IMR-90 (cell line): ENCODE data around the gene RPH3AL. TPM values are rescaled to one million over a fixed set of nuclear protein-coding genes. Genes with fewer than 3 reads are reported as not detected.

Experiments
- ATAC-seq: fragments of 200-7000 bp; cut with Tn5 transposase; 2 replicates; pipeline ENCODE4 v1.9.1; 2020; ENCODE audit warnings: low read depth, mild to moderate bottlenecking, moderate library complexity
- Bru-seq: library from RNA; stranded (reverse); fragments of 400-500 nt; gene quantifications from one replicate; lab custom pipeline; 2021; lab: Mats Ljungman, UMichigan
- BruChase-seq, 2 experiments: library from RNA; stranded (reverse); fragments of 400-500 nt; gene quantifications; one replicate each; lab custom pipeline; 2021; lab: Mats Ljungman, UMichigan
- BruUV-seq: library from RNA; stranded (reverse); fragments of 400-500 nt; replicated peaks from 2 replicates; lab custom pipeline; 2021; lab: Mats Ljungman, UMichigan
- CTCF ChIA-PET: fragments of 300-600 bp; formaldehyde crosslinking; extraction: SDS; loops from one replicate; lab custom pipeline; 2021; ENCODE audit warnings: antibody characterized with exemption; lab: Yijun Ruan, JAX
- POLR2A ChIA-PET: fragments of 300-600 bp; sonication (Branson Sonifier 250); formaldehyde crosslinking; loops from one replicate; lab custom pipeline; 2022; ENCODE audit warnings: antibody characterized with exemption; ENCODE audit not compliant: unreplicated experiment; lab: Charles Lee
- DNase-seq: peaks from one replicate; pipeline ENCODE4 v3.0.0; 2013
- H2AFZ ChIP-seq: replicated peaks from 2 replicates; pipeline ENCODE3; 2013; ENCODE audit warnings: low read length, mild to moderate bottlenecking; ENCODE audit not compliant: poor library complexity
- H2AK5ac ChIP-seq: 2 replicates; pipeline ENCODE4 v1.6.1; 2013; ENCODE audit warnings: low read depth, low read length, inconsistent platforms
- H2AK9ac ChIP-seq: replicated peaks from 2 replicates; pipeline ENCODE3; 2013; ENCODE audit warnings: mild to moderate bottlenecking, low read depth, low read length, moderate library complexity; ENCODE audit not compliant: poor library complexity
- H2BK120ac ChIP-seq: 2 replicates; pipeline ENCODE4 v1.6.1; 2013; ENCODE audit warnings: low read depth, low read length, inconsistent platforms
- H2BK15ac ChIP-seq: 3 replicates; pipeline ENCODE4 v1.6.1; 2013; ENCODE audit warnings: low read depth, low read length, inconsistent platforms
- H2BK20ac ChIP-seq: 2 replicates; pipeline ENCODE4 v1.6.1; 2013; ENCODE audit warnings: low read depth, mild to moderate bottlenecking, inconsistent platforms, low read length, moderate library complexity
- H2BK5ac ChIP-seq: 2 replicates; pipeline ENCODE4 v1.6.1; 2013; ENCODE audit warnings: mild to moderate bottlenecking, low read depth, low read length, inconsistent platforms; ENCODE audit not compliant: poor library complexity, severe bottlenecking
- H3K14ac ChIP-seq: replicated peaks from 2 replicates; pipeline ENCODE4 v1.6.1; 2013; ENCODE audit warnings: low read depth, low read length, inconsistent platforms
- H3K18ac ChIP-seq: 2 replicates; pipeline ENCODE4 v1.6.1; 2013; ENCODE audit warnings: low read depth, low read length, control low read depth
- H3K23ac ChIP-seq: 2 replicates; pipeline ENCODE4 v1.6.1; 2013; ENCODE audit warnings: low read depth, low read length, inconsistent platforms
- H3K27ac ChIP-seq: 2 replicates; pipeline ENCODE4 v1.5.1; 2013; ENCODE audit warnings: mild to moderate bottlenecking, control low read depth, low read length; ENCODE audit not compliant: insufficient read depth
- H3K27me3 ChIP-seq: 2 replicates; pipeline ENCODE4 v1.6.1; 2013; ENCODE audit warnings: low read length; ENCODE audit not compliant: control insufficient read depth, insufficient read depth
- H3K36me3 ChIP-seq: 2 replicates; pipeline ENCODE4 v1.6.1; 2013; ENCODE audit warnings: low read length, mixed read lengths; ENCODE audit not compliant: control insufficient read depth, insufficient read depth
- H3K4ac ChIP-seq: 2 replicates; pipeline ENCODE4 v1.6.1; 2013; ENCODE audit warnings: low read depth, low read length, inconsistent platforms
- H3K4me1 ChIP-seq: 2 replicates; pipeline ENCODE4 v1.6.1; 2013; ENCODE audit warnings: low read length, mixed read lengths; ENCODE audit not compliant: control insufficient read depth, insufficient read depth
- H3K4me2 ChIP-seq: 2 replicates; pipeline ENCODE4 v1.6.1; 2013; ENCODE audit warnings: low read depth, mild to moderate bottlenecking, control low read depth, low read length, moderate library complexity
- H3K4me3 ChIP-seq: 2 replicates; pipeline ENCODE4 v1.5.1; 2013; ENCODE audit warnings: low read depth, mild to moderate bottlenecking, control low read depth, low read length, moderate library complexity; ENCODE audit not compliant: insufficient read depth
- H3K56ac ChIP-seq: 2 replicates; pipeline ENCODE4 v1.6.1; 2013; ENCODE audit warnings: low read length, inconsistent platforms; ENCODE audit not compliant: insufficient read depth; ENCODE audit errors: extremely low read depth
- H3K79me1 ChIP-seq, 2 experiments: 2 replicates each; pipeline ENCODE4 v1.6.1; 2013; ENCODE audit warnings: low read length in 2 of 2, inconsistent platforms in 1 of 2, low read depth in 1 of 2
- H3K9ac ChIP-seq: 2 replicates; pipeline ENCODE4 v1.6.1; 2013; ENCODE audit warnings: low read depth, low read length, control low read depth
- H3K9me1 ChIP-seq: 2 replicates; pipeline ENCODE4 v1.6.1; 2013; ENCODE audit warnings: low read length, inconsistent platforms; ENCODE audit not compliant: insufficient read depth
- H3K9me3 ChIP-seq: 2 replicates; pipeline ENCODE4 v1.6.1; 2013; ENCODE audit warnings: low read length; ENCODE audit not compliant: control insufficient read depth, insufficient read depth
- H4K20me1 ChIP-seq: 2 replicates; pipeline ENCODE4 v1.6.1; 2013; ENCODE audit warnings: low read length, inconsistent platforms; ENCODE audit not compliant: insufficient read depth
- H4K5ac ChIP-seq: 2 replicates; pipeline ENCODE4 v1.6.1; 2013; ENCODE audit warnings: mild to moderate bottlenecking, low read depth, low read length, control low read depth
- H4K8ac ChIP-seq, 2 experiments: 2 replicates each; pipeline ENCODE4 v1.6.1; 2013; ENCODE audit warnings: low read depth in 2 of 2, low read length in 2 of 2, control low read depth in 1 of 2, inconsistent platforms in 1 of 2
- H4K91ac ChIP-seq: 2 replicates; pipeline ENCODE4 v1.6.1; 2013; ENCODE audit warnings: low read depth, low read length, inconsistent platforms; ENCODE audit not compliant: insufficient read depth
- BHLHE40 ChIP-seq: fragments of 150-350 bp; IDR thresholded peaks from 2 replicates; pipeline ENCODE4 v1.6.1; 2016; ENCODE audit warnings: mild to moderate bottlenecking, low read depth, low read length
- CEBPB ChIP-seq: IDR thresholded peaks from 2 replicates; pipeline ENCODE4 v1.6.1; 2012; ENCODE audit warnings: low read depth, low read length, improper control_type of control experiment
- CHD1 ChIP-seq: IDR thresholded peaks from 2 replicates; pipeline ENCODE4 v1.6.1; 2012; ENCODE audit warnings: low read depth, low read length, improper control_type of control experiment
- FOS ChIP-seq: fragments of 150-350 bp; IDR thresholded peaks from 2 replicates; pipeline ENCODE4 v1.6.1; 2016; ENCODE audit warnings: low read depth, low read length
- MAFK ChIP-seq: IDR thresholded peaks from 2 replicates; pipeline ENCODE4 v1.6.1; 2012; ENCODE audit warnings: low read depth, low read length, improper control_type of control experiment
- MAZ ChIP-seq: IDR thresholded peaks from 2 replicates; pipeline ENCODE4 v1.6.1; 2012; ENCODE audit warnings: low read depth, mild to moderate bottlenecking, low read length, improper control_type of control experiment, moderate library complexity, borderline replicate concordance
- NFE2L2 ChIP-seq: fragments of 150-350 bp; IDR thresholded peaks from 2 replicates; pipeline ENCODE4 v1.6.1; 2016; ENCODE audit warnings: low read depth, mild to moderate bottlenecking, low read length
- POLR2A ChIP-seq: IDR thresholded peaks from 2 replicates; pipeline ENCODE4 v1.6.1; 2012; ENCODE audit warnings: mild to moderate bottlenecking, low read depth, low read length
- RAD21 ChIP-seq: IDR thresholded peaks from 2 replicates; pipeline ENCODE4 v1.6.1; 2012; ENCODE audit warnings: low read length, improper control_type of control experiment
- WGBS, 2 experiments: methylation state at CpG; one replicate each; pipeline versions ENCODE4 v1.1.5 to v1.1.7; 2013; ENCODE audit warnings: missing lambda C conversion rate in 2 of 2; ENCODE audit not compliant: insufficient read length in 1 of 2; ENCODE audit errors: extremely low coverage in 2 of 2; 5-methylcytosine and 5-hydroxymethylcytosine counted together
- dilution Hi-C: fragments of 300-500 bp; cut with HindIII; formaldehyde crosslinking; loops from one replicate; pipeline ENCODE4 v1.14.3; 2018; ENCODE audit warnings: low sequenced_read_pairs; ENCODE audit not compliant: unreplicated experiment
- in situ Hi-C: fragments of 300-500 bp; cut with MboI; formaldehyde crosslinking; loops from 3 replicates; pipeline ENCODE4 v1.14.3; 2019; ENCODE audit warnings: low sequenced_read_pairs, inconsistent platforms, mixed read lengths
- intact Hi-C: fragments of 100-400 bp; cut with micrococcal nuclease; formaldehyde crosslinking; loops from 2 replicates; pipeline ENCODE4 v1.10.0; 2022
- long read RNA-seq: library from polyadenylated mRNA; unstranded; transcript quantifications from one replicate; pipeline ENCODE4 v2.0.0, GENCODE V29; 2021; ENCODE audit not compliant: unreplicated experiment
- polyA plus RNA-seq, 3 experiments: library from polyadenylated mRNA; depleted of rRNA; stranded (reverse); fragments of >200 nt; gene quantifications; 2 replicates each; pipeline ENCODE4 v1.2.3, GENCODE V29; 2012; ENCODE audit warnings: low replicate concordance in 1 of 3
- total RNA-seq: library from RNA; depleted of rRNA; stranded (reverse); fragments of >200 nt; gene quantifications from 2 replicates; pipeline ENCODE4 v1.2.3, GENCODE V29; 2012; rRNA removed
- TF ChIP-seq, protein P1 (sequence below): fragments of 150-350 bp; IDR thresholded peaks from 2 replicates; pipeline ENCODE4 v1.6.1; 2017; ENCODE audit warnings: mild to moderate bottlenecking, antibody characterized with exemption, low read length, low read depth
- TF ChIP-seq, protein P2 (sequence below): fragments of 150-350 bp; IDR thresholded peaks from 2 replicates; pipeline ENCODE4 v1.6.1; 2016; ENCODE audit warnings: low read depth, mild to moderate bottlenecking, low read length, moderate library complexity, borderline replicate concordance
- TF ChIP-seq, protein P3 (sequence below): conservative IDR thresholded peaks from 2 replicates; pipeline ENCODE4 v1.5.1; 2012; ENCODE audit warnings: mild to moderate bottlenecking, low read depth, low read length, improper control_type of control experiment

RPH3AL gene, protein sequence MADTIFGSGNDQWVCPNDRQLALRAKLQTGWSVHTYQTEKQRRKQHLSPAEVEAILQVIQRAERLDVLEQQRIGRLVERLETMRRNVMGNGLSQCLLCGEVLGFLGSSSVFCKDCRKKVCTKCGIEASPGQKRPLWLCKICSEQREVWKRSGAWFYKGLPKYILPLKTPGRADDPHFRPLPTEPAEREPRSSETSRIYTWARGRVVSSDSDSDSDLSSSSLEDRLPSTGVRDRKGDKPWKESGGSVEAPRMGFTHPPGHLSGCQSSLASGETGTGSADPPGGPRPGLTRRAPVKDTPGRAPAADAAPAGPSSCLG
- total RNA-seq: 0.83 and 1.8 TPM in 2 replicates
- 1.5 and 2.5 TPM in 2 replicates for polyA plus RNA-seq (2012; rRNA removed)
- 2.3 and 3.8 TPM in 2 replicates for polyA plus RNA-seq (2012; cell fraction: cytosol; rRNA removed)
- polyA plus RNA-seq (2012; cell fraction: nucleus; rRNA removed; ENCODE audit: low replicate concordance): 2.1 and 2.9 TPM in 2 replicates
- percentile 32 among the genes with signal in this experiment for Bru-seq, nascent RNA
- BruChase-seq, experiment 1, labeled RNA remaining after a 6-hour chase: percentile 37 among the genes with signal in this experiment
- percentile 32 among the genes with signal in this experiment for BruChase-seq, experiment 2, labeled RNA remaining after a 2-hour chase
- long read RNA-seq, partial matches to known transcripts: 0 of 1 reads
- long read RNA-seq, other reads (novel, unspliced or antisense): 1 of 1 reads

DNA sequence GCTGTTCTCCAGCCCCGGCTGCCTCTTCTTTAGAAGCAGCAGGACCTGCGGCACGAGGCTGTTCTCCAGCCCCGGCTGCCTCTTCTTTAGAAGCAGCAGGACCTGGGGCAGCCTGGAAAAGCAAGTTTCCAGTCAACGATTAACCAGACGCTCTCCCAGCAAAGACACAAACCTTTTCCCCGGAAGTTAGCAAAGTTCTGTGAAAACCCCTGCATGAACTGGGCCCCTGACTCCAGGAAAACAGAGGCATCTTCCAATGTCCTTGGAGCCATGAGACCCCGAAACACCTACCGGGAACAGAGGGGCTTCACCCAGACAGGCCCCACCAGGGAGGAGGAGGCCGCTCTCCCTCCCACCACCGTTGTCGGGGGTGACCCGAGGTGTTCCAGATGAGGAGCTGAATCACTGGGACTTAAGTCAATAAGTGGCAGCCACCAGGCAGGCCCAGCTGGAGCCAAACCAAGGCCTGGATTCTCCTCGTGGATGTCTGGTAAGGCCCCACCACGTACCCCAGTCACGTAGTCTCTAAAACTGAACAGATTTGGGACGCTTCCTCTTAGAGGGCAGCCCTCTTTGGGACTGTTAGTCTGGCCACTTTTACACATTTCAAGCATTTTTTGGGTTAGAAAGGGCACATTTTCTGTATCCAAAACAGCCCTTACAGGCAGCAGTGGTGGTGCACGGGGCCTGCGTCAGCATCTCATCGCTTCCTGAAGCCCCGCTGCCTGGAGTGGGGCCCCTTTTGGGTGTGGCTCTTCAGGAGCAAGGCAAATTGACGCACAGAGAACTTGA lies at the start of gene RPH3AL:
TSS of gene RPH3AL (minus strand) at position 387 of the 792 bp plus-strand sequence. CDS start 25,264 bp downstream, outside the sequence.
- Histone ChIP-seq H3K9me3 (peaks cover 3% of the 10 kb centered on the region), H2AK9ac (no peak within 1 kb of the TSS), H3K23ac (no peak within 1 kb of the TSS), H3K36me3 (no peaks in the 10 kb centered on the region), H3K14ac (no peak within 1 kb of the TSS), H3K4me3 (no peak within 1 kb of the TSS), H4K91ac (no peak within 1 kb of the TSS), H4K20me1 (no peaks in the 10 kb centered on the region), H2BK15ac (no peak within 1 kb of the TSS), H4K5ac (no peak within 1 kb of the TSS), H3K56ac (no peak within 1 kb of the TSS), H3K4me1 (peaks cover 2% of the 10 kb centered on the region; the same call in 1 of the 2 replicates), H3K9ac (no peak within 1 kb of the TSS), H2AK5ac (no peak within 1 kb of the TSS), H3K79me1 (no peaks in the 10 kb centered on the region), H3K27me3 (no peaks in the 10 kb centered on the region), H3K4me2 (no peak within 1 kb of the TSS), H3K9me1 (no peaks in the 10 kb centered on the region), H3K27ac (no peak within 1 kb of the TSS), H3K4ac (no peak within 1 kb of the TSS), H4K8ac (no peak within 1 kb of the TSS), H2AFZ (peak within 1 kb of the TSS; percentile 18), H2BK120ac (no peak within 1 kb of the TSS), H2BK20ac (no peak within 1 kb of the TSS), H3K18ac (no peak within 1 kb of the TSS), H2BK5ac (no peak within 1 kb of the TSS)
- no TSS peak for BruUV-seq
- in situ Hi-C loops: no loop called here
- DNase-seq: no peak
- intact Hi-C loops: no loop called here
- ChIA-PET CTCF (no interaction called here), POLR2A (no interaction called here)
- dilution Hi-C loops: no loop called here
- 33% methylated on average over 9 of the region's 22 CpGs; no CpG with 5 or more reads in 1 of the 2 experiments for WGBS, 2 experiments
- peak; percentile 24 for ATAC-seq
- TF ChIP-seq POLR2A: no peak
- TF ChIP-seq MAZ: no peak
- TF ChIP-seq FOS: no peak
- TF ChIP-seq, protein P1, sequence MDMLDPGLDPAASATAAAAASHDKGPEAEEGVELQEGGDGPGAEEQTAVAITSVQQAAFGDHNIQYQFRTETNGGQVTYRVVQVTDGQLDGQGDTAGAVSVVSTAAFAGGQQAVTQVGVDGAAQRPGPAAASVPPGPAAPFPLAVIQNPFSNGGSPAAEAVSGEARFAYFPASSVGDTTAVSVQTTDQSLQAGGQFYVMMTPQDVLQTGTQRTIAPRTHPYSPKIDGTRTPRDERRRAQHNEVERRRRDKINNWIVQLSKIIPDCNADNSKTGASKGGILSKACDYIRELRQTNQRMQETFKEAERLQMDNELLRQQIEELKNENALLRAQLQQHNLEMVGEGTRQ: no peak
- no peak for TF ChIP-seq CHD1
- no peak for TF ChIP-seq NFE2L2
- no peak for TF ChIP-seq MAFK
- TF ChIP-seq, protein P2, sequence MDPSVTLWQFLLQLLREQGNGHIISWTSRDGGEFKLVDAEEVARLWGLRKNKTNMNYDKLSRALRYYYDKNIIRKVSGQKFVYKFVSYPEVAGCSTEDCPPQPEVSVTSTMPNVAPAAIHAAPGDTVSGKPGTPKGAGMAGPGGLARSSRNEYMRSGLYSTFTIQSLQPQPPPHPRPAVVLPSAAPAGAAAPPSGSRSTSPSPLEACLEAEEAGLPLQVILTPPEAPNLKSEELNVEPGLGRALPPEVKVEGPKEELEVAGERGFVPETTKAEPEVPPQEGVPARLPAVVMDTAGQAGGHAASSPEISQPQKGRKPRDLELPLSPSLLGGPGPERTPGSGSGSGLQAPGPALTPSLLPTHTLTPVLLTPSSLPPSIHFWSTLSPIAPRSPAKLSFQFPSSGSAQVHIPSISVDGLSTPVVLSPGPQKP: no peak
- TF ChIP-seq BHLHE40: no peak
- TF ChIP-seq CEBPB: no peak
- TF ChIP-seq, protein P3, sequence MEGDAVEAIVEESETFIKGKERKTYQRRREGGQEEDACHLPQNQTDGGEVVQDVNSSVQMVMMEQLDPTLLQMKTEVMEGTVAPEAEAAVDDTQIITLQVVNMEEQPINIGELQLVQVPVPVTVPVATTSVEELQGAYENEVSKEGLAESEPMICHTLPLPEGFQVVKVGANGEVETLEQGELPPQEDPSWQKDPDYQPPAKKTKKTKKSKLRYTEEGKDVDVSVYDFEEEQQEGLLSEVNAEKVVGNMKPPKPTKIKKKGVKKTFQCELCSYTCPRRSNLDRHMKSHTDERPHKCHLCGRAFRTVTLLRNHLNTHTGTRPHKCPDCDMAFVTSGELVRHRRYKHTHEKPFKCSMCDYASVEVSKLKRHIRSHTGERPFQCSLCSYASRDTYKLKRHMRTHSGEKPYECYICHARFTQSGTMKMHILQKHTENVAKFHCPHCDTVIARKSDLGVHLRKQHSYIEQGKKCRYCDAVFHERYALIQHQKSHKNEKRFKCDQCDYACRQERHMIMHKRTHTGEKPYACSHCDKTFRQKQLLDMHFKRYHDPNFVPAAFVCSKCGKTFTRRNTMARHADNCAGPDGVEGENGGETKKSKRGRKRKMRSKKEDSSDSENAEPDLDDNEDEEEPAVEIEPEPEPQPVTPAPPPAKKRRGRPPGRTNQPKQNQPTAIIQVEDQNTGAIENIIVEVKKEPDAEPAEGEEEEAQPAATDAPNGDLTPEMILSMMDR: no peak
- no peak for TF ChIP-seq RAD21
